HepG2 (cell line): Measurements from ENCODE around the gene PCBP1. TPM values are rescaled to one million over a fixed set of nuclear protein-coding genes. Genes with fewer than 3 reads are reported as not detected.

Source experiments
- CEBPB ChIP-seq: IDR thresholded peaks from 2 replicates; pipeline ENCODE4 v1.6.1; 2011; ENCODE audit warnings: low read depth, low read length, improper control_type of control experiment, borderline replicate concordance
- DNMT1 ChIP-seq: sonication (generic); formaldehyde crosslinking; IDR thresholded peaks from 2 replicates; pipeline ENCODE4 v1.5.1; 2020; ENCODE audit warnings: mild to moderate bottlenecking, missing genetic modification reagents
- IRX3 ChIP-seq: sonication (generic); formaldehyde crosslinking; IDR thresholded peaks from 2 replicates; pipeline ENCODE4 v1.8.1; 2023; ENCODE audit warnings: mild to moderate bottlenecking, low read depth, missing genetic modification reagents, borderline replicate concordance
- MLXIP ChIP-seq: sonication (generic); formaldehyde crosslinking; IDR thresholded peaks from 2 replicates; pipeline ENCODE4 v1.9.0; 2021; ENCODE audit warnings: missing genetic modification reagents, borderline replicate concordance
- NPAS2 ChIP-seq: sonication (generic); formaldehyde crosslinking; IDR thresholded peaks from 2 replicates; pipeline ENCODE4 v1.8.0; 2022; ENCODE audit warnings: mild to moderate bottlenecking, missing genetic modification reagents, borderline replicate concordance
- RAD21 ChIP-seq: fragments of 450-650 bp; formaldehyde crosslinking; IDR thresholded peaks from 2 replicates; pipeline ENCODE4 v1.5.0; 2020; ENCODE audit warnings: mild to moderate bottlenecking
- REPIN1 ChIP-seq: sonication (generic); formaldehyde crosslinking; IDR thresholded peaks from 2 replicates; pipeline ENCODE4 v1.8.0; 2022; ENCODE audit warnings: missing genetic modification reagents, low read depth, mild to moderate bottlenecking, borderline replicate concordance
- RORA ChIP-seq: sonication (generic); formaldehyde crosslinking; IDR thresholded peaks from 2 replicates; pipeline ENCODE4 v1.5.0; 2020; ENCODE audit warnings: mild to moderate bottlenecking, missing genetic modification reagents, moderate library complexity
- SPEN ChIP-seq: sonication (generic); formaldehyde crosslinking; IDR thresholded peaks from 2 replicates; pipeline ENCODE4 v1.5.1; 2020; ENCODE audit warnings: low read depth, mild to moderate bottlenecking, missing genetic modification reagents
- TBX3 ChIP-seq: fragments of 450-650 bp; IDR thresholded peaks from 2 replicates; pipeline ENCODE4 v1.6.1; 2017; ENCODE audit warnings: antibody characterized with exemption, mild to moderate bottlenecking, inconsistent platforms, borderline replicate concordance
- ZBTB33 ChIP-seq: sonication (generic); formaldehyde crosslinking; IDR thresholded peaks from 2 replicates; pipeline ENCODE4 v1.4.0; 2020; ENCODE audit warnings: missing genetic modification reagents
- ZNF101 ChIP-seq: sonication (generic); formaldehyde crosslinking; IDR thresholded peaks from 2 replicates; pipeline ENCODE4 v1.4.0; 2020; ENCODE audit warnings: mild to moderate bottlenecking, low read depth, missing genetic modification reagents, borderline replicate concordance
- ZNF20 ChIP-seq: sonication (generic); formaldehyde crosslinking; IDR thresholded peaks from 2 replicates; pipeline ENCODE4 v1.4.0; 2020; ENCODE audit warnings: mild to moderate bottlenecking, moderate library complexity, missing genetic modification reagents
- ZNF205 ChIP-seq: IDR thresholded peaks from 2 replicates; pipeline ENCODE4 v1.6.1; 2018; ENCODE audit warnings: missing biosample characterization, missing genetic modification reagents
- ZNF513 ChIP-seq: sonication (generic); formaldehyde crosslinking; conservative IDR thresholded peaks from 2 replicates; pipeline ENCODE4 v1.5.0; 2020; ENCODE audit warnings: missing genetic modification reagents
- ZNF766 ChIP-seq: sonication (generic); formaldehyde crosslinking; IDR thresholded peaks from 2 replicates; pipeline ENCODE4 v1.5.0; 2020; ENCODE audit warnings: missing genetic modification reagents, borderline replicate concordance
- polyA plus RNA-seq, 8 experiments: library from polyadenylated mRNA; depleted of rRNA in 3 of 8; stranded (reverse) in 7 of 8; unstranded in 1 of 8; fragments of >200 nt; fragmentation: Illumina TruSeq in 4 of 8; extraction: Trizol in 4 of 8; gene quantifications; 2 replicates each; pipeline versions ENCODE4 v1.2.1 to v1.2.3, GENCODE V29; 2011 to 2016; ENCODE audit warnings: low read depth in 4 of 8, missing spikeins in 1 of 8, mixed read lengths in 1 of 8; ENCODE audit not compliant: insufficient read depth in 1 of 8
- total RNA-seq, 5 experiments: library from RNA; depleted of rRNA; stranded (reverse); fragments of >200 nt; fragmentation: Illumina TruSeq; extraction: Trizol; gene quantifications; 2 replicates each; pipeline ENCODE4 v1.2.3, GENCODE V29; 2016; ENCODE audit warnings: low read depth in 1 of 5
- TF ChIP-seq, protein P1 (sequence below): fragments of 450-650 bp; IDR thresholded peaks from 2 replicates; pipeline ENCODE4 v1.6.1; 2017; ENCODE audit warnings: mild to moderate bottlenecking

PCBP1 gene
- total and polyA plus RNA-seq, 2 of the 13 experiments (the other 11 are each of a cell fraction or from before 2014, with no cell fraction given), result 32.0 to 137 TPM

DNA sequence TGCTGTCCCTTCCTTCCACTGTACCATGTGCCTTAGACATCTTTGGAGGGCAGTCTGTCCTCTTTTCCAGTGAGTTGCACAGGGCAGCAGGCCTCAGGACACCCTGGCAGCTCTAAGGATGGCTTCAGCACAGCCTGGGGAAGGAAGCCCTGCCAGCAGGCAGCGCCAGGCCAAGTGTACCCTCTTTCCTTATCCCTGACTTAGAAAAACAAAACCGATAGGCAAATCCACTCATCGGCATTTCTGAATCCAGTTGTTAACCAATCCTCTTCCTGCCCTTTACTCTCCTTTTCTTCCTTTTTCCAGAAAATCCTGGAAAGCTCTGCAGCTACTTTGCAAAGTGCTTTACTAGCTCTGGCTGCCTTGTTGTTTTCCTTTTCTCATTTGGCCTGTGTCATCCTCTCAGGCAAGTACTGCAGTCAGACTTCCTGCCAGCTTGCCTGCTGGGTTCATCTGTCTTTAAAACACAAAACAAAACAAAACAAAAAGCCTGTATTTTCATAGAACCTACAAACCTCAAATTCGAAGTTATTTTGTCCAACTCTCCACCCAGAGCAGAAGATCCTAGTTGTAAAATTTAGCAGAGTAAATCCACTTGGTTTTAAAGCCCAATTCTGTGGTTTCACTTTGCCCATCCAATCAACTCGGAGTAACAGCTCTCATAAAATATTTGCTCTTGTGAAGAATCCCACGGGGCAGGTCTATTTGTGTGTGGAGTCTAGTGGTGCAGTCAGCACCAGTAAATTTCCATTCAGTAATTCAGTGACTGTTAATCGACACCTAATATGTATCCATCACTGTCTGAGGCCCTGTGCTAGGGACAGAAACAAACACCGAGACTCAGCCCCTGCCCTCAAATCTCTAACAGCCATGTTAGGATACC is 45.2 kb downstream of the PCBP1 start (continued):
- TF ChIP-seq, protein P1, sequence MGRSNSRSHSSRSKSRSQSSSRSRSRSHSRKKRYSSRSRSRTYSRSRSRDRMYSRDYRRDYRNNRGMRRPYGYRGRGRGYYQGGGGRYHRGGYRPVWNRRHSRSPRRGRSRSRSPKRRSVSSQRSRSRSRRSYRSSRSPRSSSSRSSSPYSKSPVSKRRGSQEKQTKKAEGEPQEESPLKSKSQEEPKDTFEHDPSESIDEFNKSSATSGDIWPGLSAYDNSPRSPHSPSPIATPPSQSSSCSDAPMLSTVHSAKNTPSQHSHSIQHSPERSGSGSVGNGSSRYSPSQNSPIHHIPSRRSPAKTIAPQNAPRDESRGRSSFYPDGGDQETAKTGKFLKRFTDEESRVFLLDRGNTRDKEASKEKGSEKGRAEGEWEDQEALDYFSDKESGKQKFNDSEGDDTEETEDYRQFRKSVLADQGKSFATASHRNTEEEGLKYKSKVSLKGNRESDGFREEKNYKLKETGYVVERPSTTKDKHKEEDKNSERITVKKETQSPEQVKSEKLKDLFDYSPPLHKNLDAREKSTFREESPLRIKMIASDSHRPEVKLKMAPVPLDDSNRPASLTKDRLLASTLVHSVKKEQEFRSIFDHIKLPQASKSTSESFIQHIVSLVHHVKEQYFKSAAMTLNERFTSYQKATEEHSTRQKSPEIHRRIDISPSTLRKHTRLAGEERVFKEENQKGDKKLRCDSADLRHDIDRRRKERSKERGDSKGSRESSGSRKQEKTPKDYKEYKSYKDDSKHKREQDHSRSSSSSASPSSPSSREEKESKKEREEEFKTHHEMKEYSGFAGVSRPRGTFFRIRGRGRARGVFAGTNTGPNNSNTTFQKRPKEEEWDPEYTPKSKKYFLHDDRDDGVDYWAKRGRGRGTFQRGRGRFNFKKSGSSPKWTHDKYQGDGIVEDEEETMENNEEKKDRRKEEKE, result no peak
- no peak for TF ChIP-seq ZNF101 (CRISPR knock-in tag)
- peak; percentile 84; the same call in 1 of the 2 replicates for TF ChIP-seq RORA
- TF ChIP-seq ZNF20, result peak; percentile 68; the same call in 1 of the 2 replicates
- no peak for TF ChIP-seq ZBTB33 (CRISPR knock-in tag)
- TF ChIP-seq NPAS2 (CRISPR knock-in tag), result no peak
- TF ChIP-seq ZNF513, result no peak
- no peak for TF ChIP-seq IRX3
- TF ChIP-seq ZNF766 (CRISPR knock-in tag), result no peak
- TF ChIP-seq REPIN1 (CRISPR knock-in tag), result no peak; the same call in none of the 2 replicates
- 0 out of 2 replicates have a peak, but pooled peaks have one; percentile 21 for TF ChIP-seq RAD21 (CRISPR knock-in tag)
- TF ChIP-seq SPEN (CRISPR knock-in tag), result peak; percentile 26; the same call in 1 of the 2 replicates
- TF ChIP-seq CEBPB, result no peak
- no peak for TF ChIP-seq MLXIP (CRISPR knock-in tag)
- no peak for TF ChIP-seq DNMT1 (CRISPR knock-in tag)
- TF ChIP-seq ZNF205 (CRISPR knock-in tag), result peak; percentile 45; the same call in 1 of the 2 replicates
- TF ChIP-seq TBX3, result peak; percentile 44; the same call in 1 of the 2 replicates
